ENCODE measurements around the gene DLGAP4. TPM values are rescaled to one million over a fixed set of nuclear protein-coding genes. Genes with fewer than 3 reads are reported as not detected.

DLGAP4 gene
- total RNA-seq, 1 experiment from 2014 or later, result 40.3 TPM

GRCh38 chr20:36270744-36271638, 35.1 kb upstream of the DLGAP4 start:
- H3K9ac ChIP-seq (ENCODE audit: low read length), result no peak overlapping the region
- no peak overlapping the region for H3K4me3 ChIP-seq (replicated peaks in 1 of 2; ENCODE audit: low read depth in 1 of 2, low read length in 2 of 2)
- no peak overlapping the region for H3K4me2 ChIP-seq (ENCODE audit: low read length)
- ATAC-seq, result peak; percentile 35; the same call in 1 of the 2 replicates
- DNase-seq (ENCODE audit: low read depth, low spot score), result no peak
- no peaks in the 10 kb centered on the region for H3K27me3 ChIP-seq (ENCODE audit: insufficient read depth, low read length)
- no peak overlapping the region for H3K27ac ChIP-seq (ENCODE audit: low read depth, low read length)
- POLR2A ChIA-PET, result interaction anchor here (1.7 kb wide), 1 partner anchor 34 kb away, joined by 5 read pairs; the partner anchor contains the start of gene AAR2
- no peaks in the 10 kb centered on the region for H4K20me1 ChIP-seq (ENCODE audit: insufficient read depth)
- BruUV-seq (replicated peaks), result no TSS peak
- CTCF ChIA-PET, result interaction anchor here (0.7 to 4.1 kb wide), 3 partner anchors 68 to 169 kb away, joined by 4 to 57 read pairs (median 24); no protein-coding TSS in a partner anchor
- intact Hi-C loops (cut with micrococcal nuclease), result no loop called here
- H3K9me3 ChIP-seq (ENCODE audit: control insufficient read depth in 1 of 2, insufficient read depth in 1 of 2, low read depth in 1 of 2, low read length in 2 of 2), result no peaks in the 10 kb centered on the region
- H2AFZ ChIP-seq (ENCODE audit: low read depth, low read length, poor library complexity, severe bottlenecking), result no peak overlapping the region
- H3K4me1 ChIP-seq (ENCODE audit: control insufficient read depth in 1 of 2, insufficient read depth in 2 of 2, low read length in 2 of 2), result no peaks in the 10 kb centered on the region
- no peaks in the 10 kb centered on the region for H3K36me3 ChIP-seq (ENCODE audit: control insufficient read depth in 1 of 2, insufficient read depth in 2 of 2, low read length in 2 of 2)
- RAD21 ChIA-PET (ENCODE audit: low non-redundant PET in 1 of 2, low total read pairs in 2 of 2, uncharacterized antibody in 2 of 2, unreplicated experiment in 2 of 2), result interaction anchor here in 1 of 2 experiments (1.1 kb wide), 1 partner anchor 128 kb away, joined by 3 read pairs; no protein-coding TSS in a partner anchor
- TF ChIP-seq ZFX (IDR thresholded peaks at IDR 0.05) (peak; percentile 14; the same call in 1 of the 2 replicates), MAX (IDR thresholded peaks at IDR 0.05) (no peak)
- H3K9me2 ChIP-seq (ENCODE audit: insufficient read depth), result no peaks in the 10 kb centered on the region
- no peaks in the 10 kb centered on the region for H3K79me2 ChIP-seq (ENCODE audit: insufficient read depth, low read length)

- no peak overlapping the region for H2AFZ ChIP-seq (ENCODE audit: low read depth, low read length, poor library complexity, severe bottlenecking)
Measured at GRCh38 chr20:36271639-36272546, 34.2 kb upstream of the DLGAP4 start.

More at GRCh38 chr20:36271639-36272546, 34.2 kb upstream of the DLGAP4 start:
- Histone ChIP-seq H3K79me2 (ENCODE audit: insufficient read depth, low read length) (no peaks in the 10 kb centered on the region), H3K27me3 (ENCODE audit: insufficient read depth, low read length) (no peaks in the 10 kb centered on the region), H3K9me3 (ENCODE audit: control insufficient read depth in 1 of 2, insufficient read depth in 1 of 2, low read depth in 1 of 2, low read length in 2 of 2) (no peaks in the 10 kb centered on the region), H3K36me3 (ENCODE audit: control insufficient read depth in 1 of 2, insufficient read depth in 2 of 2, low read length in 2 of 2) (no peaks in the 10 kb centered on the region), H3K4me1 (ENCODE audit: control insufficient read depth in 1 of 2, insufficient read depth in 2 of 2, low read length in 2 of 2) (no peaks in the 10 kb centered on the region), H3K9ac (ENCODE audit: low read length) (no peak overlapping the region), H3K4me2 (ENCODE audit: low read length) (no peak overlapping the region), H3K4me3 (replicated peaks in 1 of 2; ENCODE audit: low read depth in 1 of 2, low read length in 2 of 2) (no peak overlapping the region), H3K9me2 (ENCODE audit: insufficient read depth) (no peaks in the 10 kb centered on the region), H3K27ac (ENCODE audit: low read depth, low read length) (no peak overlapping the region), H4K20me1 (ENCODE audit: insufficient read depth) (no peaks in the 10 kb centered on the region)
- CTCF ChIA-PET, result interaction anchor here (3.6 to 4.1 kb wide), 2 partner anchors 127 to 168 kb away, joined by 24 to 57 read pairs; no protein-coding TSS in a partner anchor
- ATAC-seq (no peak), DNase-seq (ENCODE audit: low read depth, low spot score) (no peak)
- RAD21 ChIA-PET (ENCODE audit: low non-redundant PET in 1 of 2, low total read pairs in 2 of 2, uncharacterized antibody in 2 of 2, unreplicated experiment in 2 of 2), result interaction anchor here in 1 of 2 experiments (1.1 kb wide), 1 partner anchor 128 kb away, joined by 3 read pairs; no protein-coding TSS in a partner anchor
- intact Hi-C loops (cut with micrococcal nuclease), result no loop called here
- POLR2A ChIA-PET, result interaction anchor here (1.7 kb wide), 1 partner anchor 35 kb away, joined by 5 read pairs; the partner anchor contains the start of gene AAR2
- TF ChIP-seq SRF (IDR thresholded peaks at IDR 0.05; ENCODE audit: low read depth), result no peak
- TF ChIP-seq REST (IDR thresholded peaks at IDR 0.05; ENCODE audit: low read depth), result no peak
- TF ChIP-seq CTCF (IDR thresholded peaks at IDR 0.05 in 2 of 3, conservative IDR thresholded peaks at IDR 0.05 in 1 of 3; ENCODE audit: borderline replicate concordance in 1 of 3, insufficient read depth in 1 of 3, low read depth in 2 of 3, low read length in 2 of 3), result no peak
- no peak for TF ChIP-seq FOSL1 (IDR thresholded peaks at IDR 0.05; ENCODE audit: low read depth)
- no TSS peak for BruUV-seq (replicated peaks)
